ENCODE results near the gene LCA5. TPM values are rescaled to one million over a fixed set of nuclear protein-coding genes. Genes with fewer than 3 reads are reported as not detected.

LCA5 gene
- total and polyA plus RNA-seq, 2 donors (not counting 3 experiments of a cell fraction or from before 2014, with no cell fraction given) = 0.57 to 4.2 TPM

GRCh38 chr6:79463621-79464050 lies 73.6 kb downstream of the LCA5 start:
- Histone ChIP-seq H3K36me3 (ENCODE audit: control insufficient read depth in 2 of 2, extremely low read depth in 1 of 2, insufficient read depth in 2 of 2, low read length in 2 of 2) (no peaks in the 10 kb centered on the region), H2AFZ (ENCODE audit: low read depth, low read length) (no peak overlapping the region), H3K27ac (ENCODE audit: insufficient read depth, low read depth, low read length) (no peak overlapping the region), H3K4me3 (replicated peaks in 1 of 3; ENCODE audit: insufficient read depth in 1 of 3, low read depth in 1 of 3, low read length in 3 of 3) (no peak overlapping the region), H3K4me2 (ENCODE audit: insufficient read depth, low read length) (no peak overlapping the region), H4K20me1 (replicated peaks; ENCODE audit: control insufficient read depth, extremely low read depth, insufficient read depth, low read length) (no peaks in the 10 kb centered on the region), H3K9me1 (replicated peaks; ENCODE audit: control insufficient read depth, extremely low read depth, insufficient read depth, low read length) (no peaks in the 10 kb centered on the region), H3K9me3 (replicated peaks; ENCODE audit: control insufficient read depth, insufficient read depth, low read length) (no peaks in the 10 kb centered on the region), H3K9ac (replicated peaks; ENCODE audit: extremely low read depth, insufficient read depth, low read length) (no peak overlapping the region), H3K4me1 (ENCODE audit: control insufficient read depth, extremely low read depth, insufficient read depth, low read length) (no peaks in the 10 kb centered on the region), H3K79me2 (ENCODE audit: control insufficient read depth, insufficient read depth, low read length) (no peaks in the 10 kb centered on the region), H3K27me3 (ENCODE audit: control insufficient read depth in 2 of 2, insufficient read depth in 2 of 2, low read length in 2 of 2) (no peaks in the 10 kb centered on the region)
- no peak for DNase-seq (ENCODE audit: low read depth, low spot score)
- no TSS peak for BruUV-seq (replicated peaks)
- no peak for FAIRE-seq
- TF ChIP-seq POLR2A (IDR thresholded peaks at IDR 0.05; ENCODE audit: low read depth, low read length) (no peak), EZH2 (IDR thresholded peaks at IDR 0.05; ENCODE audit: borderline replicate concordance, low read depth, low read length, severe bottlenecking) (no peak), CTCF (IDR thresholded peaks at IDR 0.05; ENCODE audit: extremely low read depth in 1 of 2, insufficient read depth in 1 of 2, low read depth in 1 of 2, low read length in 2 of 2) (no peak), FOS (IDR thresholded peaks at IDR 0.05; ENCODE audit: borderline replicate concordance, insufficient read depth, low read length) (peak; percentile 22), POLR2AphosphoS5 (IDR thresholded peaks at IDR 0.05; ENCODE audit: insufficient read depth, low read depth, low read length) (no peak), MAX (IDR thresholded peaks at IDR 0.05; ENCODE audit: insufficient read depth, insufficient read length) (no peak), JUN (IDR thresholded peaks at IDR 0.05; ENCODE audit: borderline replicate concordance, insufficient read depth, insufficient read length, low read depth) (no peak), MYC (IDR thresholded peaks at IDR 0.05; ENCODE audit: low read depth, low read length) (no peak)
- intact Hi-C loops (cut with micrococcal nuclease) (loop anchor here (10.0 kb wide), 1 partner anchor 1999 kb away; the partner anchor contains the start of gene HTR1B), dilution Hi-C loops (cut with MboI; ENCODE audit: extremely low pct_ligation_motif_present, low sequenced_read_pairs) (no loop called here)
- POLR2A ChIA-PET = no interaction called here
- CTCF ChIA-PET = interaction anchor here (1.1 to 1.6 kb wide), 3 partner anchors 11 to 386 kb away, joined by 3 to 5 read pairs (median 3); partner anchors contain the start of gene PHIP

Measured in endothelial cell of umbilical vein (primary cell).